ENCODE data around the gene KAT8. TPM values are rescaled to one million over a fixed set of nuclear protein-coding genes. Genes with fewer than 3 reads are reported as not detected.
A peak's percentile ranks its signal among the peaks of the same experiment; 100 is the strongest.

Gene KAT8
- total RNA-seq, 4 donors from 2014 or later, result 90.0 to 121 (median 113) TPM

- Histone ChIP-seq H3K4me1 (peaks cover 16 to 18% of the 10 kb centered on the region in 2 donors), H3K9me3 (no peaks in the 10 kb centered on the region), H3K27me3 (no peaks in the 10 kb centered on the region), H3K27ac (peak within 1 kb of the TSS; percentile 26 to 90 (median 52)), H3K36me3 (peaks cover 17 to 23% of the 10 kb centered on the region in 2 donors), H3K4me3 (replicated peaks in 1 of 3) (peak within 1 kb of the TSS; percentile 71 to 99 (median 87))
- DNase-seq, result peak; percentile 60 to 61
- TF ChIP-seq CTCF (IDR thresholded peaks at IDR 0.05) (no peak), POLR2A (IDR thresholded peaks at IDR 0.05) (peak in 1 of 2 donors; percentile 49)
- WGBS, 2 donors, result 10 to 11% methylated on average over 27 to 35 of the region's 68 CpGs
- intact Hi-C loops (cut with DNase I), result no loop called here
These were observed 9.2 kb upstream of the KAT8 start, which contains the start of gene BCKDK for GRCh38 chr16:31108035-31108793. TSS of gene BCKDK (plus strand) at chr16:31108386. CDS start at chr16:31109224, 838 bp downstream.

- intact Hi-C loops (cut with DNase I), result no loop called here
- H3K4me3 ChIP-seq (replicated peaks in 1 of 3), result peak overlapping the region; percentile 71 to 99 (median 87)
- peak overlapping the region; percentile 26 to 90 (median 52) for H3K27ac ChIP-seq
- H3K36me3 ChIP-seq, result peaks cover 17 to 23% of the 10 kb centered on the region in 2 donors
- no peaks in the 10 kb centered on the region for H3K27me3 ChIP-seq
- no peaks in the 10 kb centered on the region for H3K9me3 ChIP-seq
- DNase-seq, result no peak
- 31 to 41% methylated on average over 24 to 57 of the region's 57 CpGs for WGBS, 2 donors
- TF ChIP-seq POLR2A (IDR thresholded peaks at IDR 0.05) (no peak), CTCF (IDR thresholded peaks at IDR 0.05) (no peak)
- peaks cover 16 to 18% of the 10 kb centered on the region in 2 donors for H3K4me1 ChIP-seq
These were observed 8.5 kb upstream of the KAT8 start for GRCh38 chr16:31108794-31109558.

- intact Hi-C loops (cut with DNase I), result no loop called here
- whole genome bisulfite sequencing, 2 donors, result 93 to 94% methylated on average over 12 of the region's 12 CpGs
These were observed 7.8 kb upstream of the KAT8 start for GRCh38 chr16:31109622-31110021.

GRCh38 chr16:31110106-31111034 is 7.1 kb upstream of the KAT8 start:
- 89 to 95% methylated on average over 21 to 23 of the region's 26 CpGs for WGBS, 2 donors

More at GRCh38 chr16:31109622-31110021, 7.8 kb upstream of the KAT8 start:
- H3K4me1 ChIP-seq, result peaks cover 16 to 18% of the 10 kb centered on the region in 2 donors
- H3K27me3 ChIP-seq, result no peaks in the 10 kb centered on the region
- H3K27ac ChIP-seq, result no peak overlapping the region
- TF ChIP-seq CTCF (IDR thresholded peaks at IDR 0.05), result no peak
- no peak overlapping the region for H3K4me3 ChIP-seq (replicated peaks in 1 of 3)
- H3K9me3 ChIP-seq, result no peaks in the 10 kb centered on the region
- H3K36me3 ChIP-seq, result peaks cover 17 to 23% of the 10 kb centered on the region in 2 donors
- DNase-seq, result no peak

More at GRCh38 chr16:31110106-31111034, 7.1 kb upstream of the KAT8 start:
- Histone ChIP-seq H3K4me3 (replicated peaks in 1 of 3) (no peak overlapping the region), H3K36me3 (peaks cover 17 to 23% of the 10 kb centered on the region in 2 donors), H3K9me3 (no peaks in the 10 kb centered on the region), H3K4me1 (peaks cover 16 to 18% of the 10 kb centered on the region in 2 donors), H3K27ac (no peak overlapping the region), H3K27me3 (no peaks in the 10 kb centered on the region)
- DNase-seq, result no peak
- TF ChIP-seq CTCF (IDR thresholded peaks at IDR 0.05) (no peak), POLR2A (IDR thresholded peaks at IDR 0.05) (no peak)
- intact Hi-C loops (cut with DNase I), result no loop called here
